ENCODE measurements around the gene MTF1.

MTF1 gene

GRCh38 chr1:37764888-37765441 is 94.4 kb downstream of the MTF1 start, which contains the start of gene EPHA10:
TSS of gene EPHA10 (minus strand) at chr1:37765120. CDS start at chr1:37765066, 54 bp downstream.
- no peak within 1 kb of the TSS for H3K4me3 ChIP-seq (ENCODE audit: low read depth, low read length)
- DNase-seq (ENCODE audit: low read depth, low spot score): no peak
- in situ Hi-C loops (cut with HindIII; ENCODE audit: low sequenced_read_pairs): no loop called here
- TF ChIP-seq CTCF (IDR thresholded peaks at IDR 0.05; ENCODE audit: low read depth, low read length): no peak

- TF ChIP-seq CTCF (IDR thresholded peaks at IDR 0.05; ENCODE audit: low read depth, low read length): no peak
- DNase-seq (ENCODE audit: low read depth, low spot score): peak; percentile 24
- in situ Hi-C loops (cut with HindIII; ENCODE audit: low sequenced_read_pairs): no loop called here
- no peak overlapping the region for H3K4me3 ChIP-seq (ENCODE audit: low read depth, low read length)
Observed at GRCh38 chr1:37764414-37764825, 95.0 kb downstream of the MTF1 start.

- in situ Hi-C loops (cut with HindIII; ENCODE audit: low sequenced_read_pairs): no loop called here
- no peak for TF ChIP-seq CTCF (IDR thresholded peaks at IDR 0.05; ENCODE audit: low read depth, low read length)
Observed at GRCh38 chr1:37763791-37764413, 95.5 kb downstream of the MTF1 start.

GRCh38 chr1:37762516-37762915 is 96.9 kb downstream of the MTF1 start:
- DNase-seq (ENCODE audit: low read depth, low spot score): no peak
- H3K4me3 ChIP-seq (ENCODE audit: low read depth, low read length): no peak overlapping the region
- no peak for TF ChIP-seq CTCF (IDR thresholded peaks at IDR 0.05; ENCODE audit: low read depth, low read length)
- in situ Hi-C loops (cut with HindIII; ENCODE audit: low sequenced_read_pairs): no loop called here

More at GRCh38 chr1:37763791-37764413, 95.5 kb downstream of the MTF1 start:
- DNase-seq (ENCODE audit: low read depth, low spot score): no peak
- no peak overlapping the region for H3K4me3 ChIP-seq (ENCODE audit: low read depth, low read length)

GRCh38 chr1:37761416-37762095 is 97.8 kb downstream of the MTF1 start:
- H3K4me3 ChIP-seq (ENCODE audit: low read depth, low read length): no peak overlapping the region
- no peak for TF ChIP-seq CTCF (IDR thresholded peaks at IDR 0.05; ENCODE audit: low read depth, low read length)
- DNase-seq (ENCODE audit: low read depth, low spot score): no peak
- in situ Hi-C loops (cut with HindIII; ENCODE audit: low sequenced_read_pairs): no loop called here
